NOMO-1 (cell line): ENCODE measurements around the gene PIH1D1.

ENCODE experiments used
- DNase-seq, 2 experiments: peaks; one replicate each; lab custom pipeline; 2025; ENCODE audit not compliant: unreplicated experiment in 2 of 2; lab: John Stamatoyannopoulos, UW

The PIH1D1 gene

DNA sequence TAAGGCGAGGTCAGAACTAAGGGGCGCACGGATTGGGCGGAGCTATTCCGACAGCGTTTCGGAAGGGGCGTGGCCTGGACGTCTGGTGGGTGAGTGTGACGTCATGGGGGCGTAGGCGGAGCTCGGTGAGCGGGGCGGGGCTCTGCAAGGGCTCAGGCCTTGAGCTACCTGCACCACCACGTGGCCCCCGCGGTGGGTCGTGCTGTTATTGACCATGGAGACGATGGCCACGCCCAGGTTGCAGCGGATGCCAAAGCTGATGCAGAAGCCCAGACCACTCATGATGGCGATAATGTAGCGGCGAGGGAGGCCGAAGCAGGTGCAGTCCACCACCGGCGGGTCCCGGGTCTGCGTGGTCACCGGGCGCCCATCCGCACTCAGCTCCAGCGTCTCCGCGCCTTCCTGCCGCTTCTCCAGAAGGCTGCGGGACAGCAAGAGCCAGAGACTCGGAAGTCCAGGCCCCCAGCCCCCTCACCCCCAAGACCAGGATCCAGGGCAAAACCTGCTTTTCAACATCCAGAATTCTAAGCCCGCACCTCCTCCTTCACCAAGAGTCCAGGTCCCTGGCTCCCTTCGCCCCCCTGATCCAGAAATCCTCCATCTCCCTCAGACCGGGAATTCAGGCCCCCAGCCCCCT, 15.1 kb downstream of the PIH1D1 start:
- no peak for DNase-seq

DNA sequence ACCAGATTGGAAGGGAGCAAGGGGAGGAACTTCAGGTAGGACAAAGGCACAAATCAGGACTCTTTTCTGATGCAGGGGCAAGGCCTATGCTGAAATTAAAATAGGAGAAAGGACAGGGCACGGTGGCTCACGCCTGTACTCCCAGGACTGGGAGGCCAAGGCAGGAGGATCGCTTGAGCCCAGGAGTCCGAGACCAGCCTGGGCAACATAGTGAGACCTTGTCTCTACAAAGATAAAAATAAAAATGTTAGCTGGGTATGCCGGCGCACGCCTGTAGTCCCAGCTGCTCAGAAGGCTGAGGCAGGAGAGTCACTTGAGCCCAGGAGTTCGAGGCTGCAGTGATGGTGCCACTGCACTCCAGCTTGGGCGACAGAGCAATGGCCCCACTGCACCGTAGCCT, 15.9 kb downstream of the PIH1D1 start:
- no peak for DNase-seq

- DNase-seq = no peak
Observed at GRCh38 chr19:49434907-49435583, 16.6 kb downstream of the PIH1D1 start.

DNA sequence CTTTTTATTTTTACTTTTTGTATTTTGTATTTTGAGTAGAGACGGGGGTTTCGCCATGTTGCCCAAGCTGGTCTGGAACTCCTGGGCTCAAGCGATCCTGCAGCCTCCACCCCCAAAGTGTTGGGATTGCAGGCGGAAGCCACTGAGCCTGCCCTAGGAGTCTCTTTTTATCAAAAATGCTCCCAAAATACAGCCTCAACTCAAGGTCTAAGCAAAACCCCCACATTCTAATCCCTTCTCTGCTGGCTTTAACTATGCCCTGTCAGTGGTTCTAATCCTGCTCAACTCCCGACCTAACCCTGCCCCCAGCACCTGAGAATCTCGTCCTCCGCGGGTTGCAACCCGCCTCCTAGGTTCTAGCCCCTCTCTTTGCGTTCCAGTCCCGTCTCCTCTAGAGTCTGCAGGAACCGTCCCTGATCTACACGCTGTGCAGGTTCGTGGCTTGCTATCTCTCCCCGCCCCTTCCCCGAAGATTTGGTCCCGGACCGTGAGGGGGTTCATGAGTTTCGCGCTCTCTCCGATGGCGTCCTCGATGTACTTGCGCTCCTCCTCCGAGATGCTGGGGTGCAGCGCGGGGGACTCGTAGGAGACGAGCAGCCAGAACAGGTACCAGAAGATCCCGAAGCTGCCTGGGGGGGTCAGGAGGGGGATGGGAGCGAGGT, 18.2 kb downstream of the PIH1D1 start:
- DNase-seq = no peak

GRCh38 chr19:49432141-49433073, 19.2 kb downstream of the PIH1D1 start:
- no peak for DNase-seq

DNA sequence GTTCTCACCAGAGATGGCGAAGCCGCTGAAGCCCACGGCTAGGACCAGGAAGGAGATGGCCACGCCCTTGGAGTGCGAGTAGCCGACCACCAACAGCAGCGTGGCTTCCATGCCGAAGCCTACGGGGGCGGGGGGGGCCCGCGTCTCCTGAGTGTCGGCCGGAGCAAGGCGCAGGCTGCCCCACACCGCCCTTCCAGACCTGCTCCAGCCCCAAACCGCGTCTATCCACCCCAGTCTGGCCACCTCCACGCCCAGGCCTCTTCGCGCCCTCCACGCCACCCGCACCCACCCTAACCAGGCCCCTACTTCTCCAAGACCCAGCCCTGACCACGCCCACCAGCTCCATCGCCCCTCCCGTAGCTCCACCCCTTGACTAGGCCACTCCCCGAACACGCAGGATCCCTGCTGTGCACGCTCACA, 20.3 kb downstream of the PIH1D1 start:
- DNase-seq = no peak

GRCh38 chr19:49430678-49431329, 20.8 kb downstream of the PIH1D1 start:
- peak in 1 of 2 experiments; percentile 29 for DNase-seq

DNA sequence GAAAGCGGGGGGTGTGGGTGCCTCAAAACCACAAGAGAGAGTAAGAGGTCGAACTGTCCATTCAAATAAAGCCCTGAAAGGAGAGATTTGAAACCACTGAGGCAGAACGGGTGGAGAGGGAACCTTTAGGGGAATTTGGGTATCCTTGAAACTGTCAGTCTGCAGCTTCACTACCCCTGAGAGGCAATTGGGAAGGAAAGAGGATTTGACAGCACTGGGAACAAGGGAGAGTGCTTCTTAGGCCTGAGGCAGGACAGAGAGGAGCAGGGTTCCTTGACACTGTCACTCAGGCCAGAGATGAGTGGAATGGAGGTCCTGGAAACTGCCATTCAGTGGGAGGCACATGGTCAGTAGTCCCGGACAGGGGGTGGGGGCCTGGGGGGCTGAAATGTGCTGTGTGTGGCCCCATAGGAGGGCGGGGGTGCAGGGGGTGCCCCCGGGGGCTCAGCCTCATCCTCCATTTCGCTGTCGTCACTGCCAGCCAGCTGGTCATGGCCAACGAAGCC, 21.4 kb downstream of the PIH1D1 start:
- no peak for DNase-seq

GRCh38 chr19:49428547-49429451, 22.8 kb downstream of the PIH1D1 start:
- no peak for DNase-seq

DNA sequence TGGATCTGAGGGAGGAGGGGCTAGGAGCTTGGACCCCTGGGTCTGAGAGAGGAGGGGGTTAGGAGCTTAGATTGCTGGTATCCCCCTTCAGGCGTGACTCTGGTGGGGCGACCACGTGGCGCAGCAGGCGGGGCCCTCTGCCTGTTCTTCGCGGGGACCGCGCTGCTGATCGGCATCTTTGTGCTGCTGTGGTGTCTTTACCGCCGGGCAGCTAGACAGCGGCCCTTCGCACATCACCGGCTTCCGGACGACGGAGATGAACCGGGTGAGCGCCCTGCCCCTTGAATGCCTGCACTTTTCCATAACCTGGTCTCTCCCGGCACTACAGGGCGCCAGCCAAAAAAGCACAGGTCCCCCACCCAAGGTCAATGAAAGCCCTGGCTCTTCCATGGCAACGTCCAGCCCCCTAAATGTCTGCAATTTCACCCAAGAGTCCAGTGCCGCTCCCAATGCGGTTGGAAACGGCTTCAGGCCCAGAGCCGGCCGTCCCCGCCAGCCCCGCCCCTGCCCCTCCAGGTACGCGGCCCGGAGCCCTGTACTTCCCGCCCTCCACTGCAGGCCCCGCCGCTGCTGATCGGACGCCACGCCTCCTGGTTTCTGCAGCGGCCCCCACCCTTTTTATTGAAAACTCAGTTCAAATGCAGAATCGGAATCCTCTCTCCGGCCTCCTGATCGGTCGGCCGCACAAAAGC, 23.6 kb downstream of the PIH1D1 start:
- DNase-seq = no peak

DNA sequence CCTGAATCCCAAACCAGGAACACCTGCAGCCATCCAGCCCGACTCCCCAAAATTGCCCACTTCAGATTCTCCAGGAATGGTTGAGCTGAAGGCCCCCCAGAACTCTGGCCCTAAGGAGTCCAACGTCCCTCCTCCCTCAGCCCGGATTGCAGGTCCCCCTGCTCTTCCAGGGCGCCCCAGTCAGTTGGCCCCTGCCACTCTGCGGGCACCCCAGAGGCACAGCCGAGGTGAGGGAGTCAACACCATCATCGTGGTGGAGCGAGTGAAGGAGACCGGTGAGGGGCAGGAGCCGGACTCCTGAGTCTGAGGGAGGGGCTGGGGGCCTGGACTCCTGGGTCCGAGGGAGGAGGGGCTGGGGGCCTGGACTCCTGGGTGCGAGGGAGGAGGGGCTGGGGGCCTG, 24.3 kb downstream of the PIH1D1 start:
- DNase-seq = no peak

- no peak for DNase-seq
Observed at GRCh38 chr19:49425922-49426592, 25.6 kb downstream of the PIH1D1 start.

DNA sequence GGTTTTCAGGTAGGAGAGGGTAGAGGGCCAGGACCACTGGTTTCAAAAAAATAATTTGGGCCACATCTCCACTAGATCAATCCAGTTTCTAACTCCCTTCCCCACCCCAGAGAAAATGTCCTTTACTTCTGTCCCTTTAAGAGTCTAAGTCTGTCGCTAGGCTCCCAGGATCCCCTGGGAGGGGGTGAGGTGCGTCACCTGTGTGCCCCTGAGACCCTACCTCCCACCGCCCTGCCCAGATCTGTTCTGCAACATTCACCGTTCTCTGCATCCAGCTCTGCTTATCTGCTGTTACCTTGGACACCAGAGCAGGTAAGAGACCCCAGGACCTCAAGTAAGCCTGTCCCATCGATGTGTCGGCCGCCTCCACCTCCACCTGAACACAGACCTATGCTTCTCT, 26.4 kb downstream of the PIH1D1 start, which contains the start of gene GFY:
GFY (plus strand) TSS at position 211 of the 400 bp plus-strand sequence. CDS start 1,043 bp downstream, outside the sequence.
- DNase-seq = no peak

DNA sequence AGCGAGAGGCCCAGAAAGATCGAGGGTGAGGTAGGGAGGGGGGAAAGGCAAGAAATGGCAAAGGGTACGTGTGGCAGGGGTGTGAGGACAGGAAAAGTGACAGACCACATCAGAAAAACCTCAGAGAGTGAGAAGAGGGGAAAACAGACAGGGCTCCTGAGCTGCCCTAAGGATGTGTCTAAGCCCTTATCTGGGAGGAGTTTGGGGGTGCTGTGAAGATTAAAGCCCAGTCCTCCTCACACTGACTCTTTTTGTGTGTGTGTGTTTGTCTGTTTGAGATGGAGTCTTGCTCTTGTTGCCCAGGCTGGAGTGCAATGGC, 27.7 kb downstream of the PIH1D1 start:
- no peak for DNase-seq

DNA sequence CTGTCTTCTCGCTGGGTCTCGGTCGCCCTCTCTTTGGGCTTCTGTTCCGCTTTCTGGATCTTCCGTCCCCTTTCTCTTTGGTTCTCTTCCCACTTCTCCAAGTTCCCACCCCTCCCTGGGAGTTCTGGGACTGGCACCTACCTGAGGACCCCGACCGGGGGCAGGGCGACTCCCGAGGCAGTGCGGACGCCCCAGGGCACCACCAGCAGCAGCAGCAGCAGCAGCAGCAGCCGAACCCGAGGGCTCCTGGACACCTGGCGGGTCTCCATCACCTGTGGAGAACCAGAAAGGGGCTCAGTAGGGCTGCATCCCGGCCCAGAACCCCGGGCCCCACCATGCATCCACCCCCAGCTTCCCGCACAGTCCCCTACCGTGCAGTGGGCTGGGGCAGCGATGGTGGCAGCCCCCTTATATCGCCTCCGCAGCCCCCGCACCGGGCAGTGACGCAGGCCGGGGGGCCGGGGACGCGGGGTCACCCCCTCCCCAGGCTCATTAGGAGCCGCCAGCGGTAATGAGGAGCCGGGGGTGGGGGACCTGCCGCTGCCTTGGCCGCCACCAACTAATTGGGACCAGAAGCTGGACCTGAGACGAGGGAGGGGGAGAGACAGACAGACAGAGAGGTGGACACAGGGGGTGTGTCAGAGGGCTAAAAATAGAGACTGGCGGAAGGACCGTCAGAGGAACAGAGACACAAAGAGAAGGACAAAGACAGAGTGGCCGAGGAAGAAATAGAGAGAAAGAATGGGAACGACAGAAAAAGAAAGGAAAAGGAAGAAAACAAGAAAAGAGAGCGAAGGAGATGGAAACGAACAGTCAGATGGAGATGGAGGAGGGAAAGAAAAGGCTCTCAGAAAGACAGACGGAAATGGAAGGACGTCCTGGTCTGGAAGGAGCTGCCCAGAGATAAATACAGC, 28.3 kb downstream of the PIH1D1 start, which contains the start of gene PTH2:
PTH2 (minus strand) TSS at position 371 of the 914 bp plus-strand sequence; CDS start at position 269, 102 bp downstream.
- no peak for DNase-seq

GRCh38 chr19:49422407-49423070, 29.1 kb downstream of the PIH1D1 start:
- peak; percentile 64 to 89 for DNase-seq

GRCh38 chr19:49421878-49422202, 29.8 kb downstream of the PIH1D1 start:
- DNase-seq = no peak
